HCT116 (cell line): ENCODE data around the gene OR10X1. TPM values are rescaled to one million over a fixed set of nuclear protein-coding genes. Genes with fewer than 3 reads are reported as not detected.

ENCODE experiments used
- total RNA-seq: library from RNA; stranded (reverse); gene quantifications from one replicate; pipeline ENCODE4 v1.2.1, GENCODE V29; 2021; ENCODE audit not compliant: unreplicated experiment

Gene OR10X1
- total RNA-seq, 1 experiment from 2014 or later: not detected

Other genes with a start within 250 kb of the OR10X1 start
- gene CD1B, start 248.4 kb downstream of the OR10X1 start, total RNA-seq: not detected
- gene CD1E, start 226.0 kb downstream of the OR10X1 start, total RNA-seq: not detected
- gene OR10T2, start 180.4 kb downstream of the OR10X1 start, total RNA-seq: not detected
- not detected for gene OR10K2, start 153.7 kb downstream of the OR10X1 start, total RNA-seq
- gene OR10K1, start 118.1 kb downstream of the OR10X1 start, total RNA-seq: not detected
- gene OR10R2, start 107.7 kb downstream of the OR10X1 start, total RNA-seq: not detected
- gene OR6Y1, start 25.5 kb downstream of the OR10X1 start, total RNA-seq: not detected
- not detected for gene OR6P1, start 9.3 kb downstream of the OR10X1 start, total RNA-seq
- not detected for gene OR10Z1, start 25.4 kb upstream of the OR10X1 start, total RNA-seq
- gene SPTA1, start 106.8 kb upstream of the OR10X1 start, total RNA-seq: not detected
- gene OR6K2, start 120.8 kb upstream of the OR10X1 start, total RNA-seq: not detected
- gene OR6K3, start 140.8 kb upstream of the OR10X1 start, total RNA-seq: not detected
- not detected for gene OR6K6, start 174.8 kb upstream of the OR10X1 start, total RNA-seq
- not detected for gene OR6N1, start 192.3 kb upstream of the OR10X1 start, total RNA-seq
- not detected for gene OR6N2, start 201.3 kb upstream of the OR10X1 start, total RNA-seq